Smooth muscle cell (in vitro differentiated cells): ENCODE results near the gene PAQR4. TPM values are rescaled to one million over a fixed set of nuclear protein-coding genes. Genes with fewer than 3 reads are reported as not detected.

Source experiments
- DNase-seq: peaks from one replicate; lab custom pipeline; 2025; ENCODE audit not compliant: unreplicated experiment; lab: John Stamatoyannopoulos, UW
- H2AFZ ChIP-seq: fragments of 200-600 bp; sonication (generic); 2 replicates; pipeline ENCODE4 v1.6.0; 2016; ENCODE audit warnings: antibody characterized with exemption, low read depth, mild to moderate bottlenecking
- H3F3A ChIP-seq: fragments of 200-600 bp; sonication (generic); 2 replicates; pipeline ENCODE4 v1.6.0; 2017; ENCODE audit warnings: antibody characterized with exemption, low read depth
- H3K27ac ChIP-seq: fragments of 200-600 bp; sonication (generic); 2 replicates; pipeline ENCODE4 v1.5.1; 2016; ENCODE audit warnings: low read depth, mild to moderate bottlenecking
- H3K27me3 ChIP-seq: fragments of 200-600 bp; sonication (generic); 2 replicates; pipeline ENCODE4 v1.6.1; 2016; ENCODE audit warnings: low read depth, mild to moderate bottlenecking
- H3K36me3 ChIP-seq: fragments of 200-600 bp; sonication (generic); 2 replicates; pipeline ENCODE4 v1.5.1; 2016; ENCODE audit warnings: low read depth
- H3K4me1 ChIP-seq: fragments of 200-600 bp; sonication (generic); 2 replicates; pipeline ENCODE4 v1.5.1; 2016; ENCODE audit warnings: low read depth
- H3K4me2 ChIP-seq: fragments of 200-600 bp; sonication (generic); 2 replicates; pipeline ENCODE4 v1.6.0; 2016; ENCODE audit warnings: mild to moderate bottlenecking
- H3K4me3 ChIP-seq: fragments of 200-600 bp; sonication (generic); 2 replicates; pipeline ENCODE4 v1.5.1; 2016; ENCODE audit warnings: mild to moderate bottlenecking
- H3K79me2 ChIP-seq: fragments of 200-600 bp; sonication (generic); 2 replicates; pipeline ENCODE4 v1.6.0; 2016; ENCODE audit warnings: low read depth, mild to moderate bottlenecking
- H3K9ac ChIP-seq: fragments of 200-600 bp; sonication (generic); 2 replicates; pipeline ENCODE4 v1.6.0; 2016; ENCODE audit warnings: low read depth
- H3K9me3 ChIP-seq: fragments of 200-600 bp; sonication (generic); replicated peaks from 2 replicates; pipeline ENCODE4 v1.5.1; 2016; ENCODE audit warnings: low read depth
- H4K20me1 ChIP-seq: fragments of 200-600 bp; sonication (generic); 2 replicates; pipeline ENCODE4 v1.6.0; 2016; ENCODE audit warnings: low read depth
- WGBS: methylation state at CpG from one replicate; pipeline ENCODE4 v1.1.7; 2016; ENCODE audit warnings: low lambda C conversion rate; 5-methylcytosine and 5-hydroxymethylcytosine counted together
- polyA plus RNA-seq: library from polyadenylated mRNA; unstranded; fragments of >200 nt; fragmentation: Nextera tagmentation; extraction: Ambion mirVana; gene quantifications from 2 replicates; pipeline ENCODE4 v1.2.1, GENCODE V29; 2016
- total RNA-seq: library from RNA; depleted of rRNA; stranded (reverse); fragments of >200 nt; gene quantifications from 2 replicates; pipeline ENCODE4 v1.2.3, GENCODE V29; 2014
- TF ChIP-seq, protein P1 (sequence below): fragments of 200-600 bp; sonication (generic); IDR thresholded peaks from 2 replicates; pipeline ENCODE4 v1.5.1; 2017; ENCODE audit warnings: borderline replicate concordance, mild to moderate bottlenecking, antibody characterized with exemption; ENCODE audit not compliant: insufficient read depth, poor library complexity, severe bottlenecking

Gene PAQR4
- total and polyA plus RNA-seq, 2 experiments from 2014 or later, result 4.6 to 9.3 TPM

DNA sequence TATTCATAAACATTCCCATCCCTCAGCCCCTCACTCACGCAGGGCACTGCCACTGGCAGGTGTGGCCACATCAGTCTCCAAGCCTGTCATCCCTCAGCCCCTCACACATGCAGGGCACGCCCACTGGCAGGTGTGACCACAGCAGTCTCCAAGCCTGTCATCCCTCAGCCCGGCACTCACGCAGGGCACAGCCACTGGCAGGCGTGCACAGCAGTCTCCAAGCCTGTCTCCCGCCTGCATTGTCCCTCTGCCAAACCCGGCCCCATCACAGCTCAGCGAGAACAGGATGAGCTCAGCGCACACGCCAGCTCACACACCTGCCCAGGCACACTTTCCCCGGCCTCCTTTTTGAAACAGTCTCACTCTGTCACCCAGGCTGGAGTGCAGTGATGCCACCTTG, 16.5 kb upstream of the PAQR4 start:
- Histone ChIP-seq H3K9ac (no peak overlapping the region), H3K9me3 (no peaks in the 10 kb centered on the region), H4K20me1 (no peaks in the 10 kb centered on the region), H3K36me3 (no peaks in the 10 kb centered on the region), H3F3A (no peaks in the 10 kb centered on the region), H3K4me1 (no peaks in the 10 kb centered on the region), H3K79me2 (no peaks in the 10 kb centered on the region), H3K27me3 (no peaks in the 10 kb centered on the region), H3K4me3 (no peak overlapping the region), H2AFZ (no peak overlapping the region), H3K4me2 (no peak overlapping the region), H3K27ac (no peak overlapping the region)
- WGBS, result 86% methylated on average over 11 of the region's 11 CpGs
- TF ChIP-seq, protein P1, sequence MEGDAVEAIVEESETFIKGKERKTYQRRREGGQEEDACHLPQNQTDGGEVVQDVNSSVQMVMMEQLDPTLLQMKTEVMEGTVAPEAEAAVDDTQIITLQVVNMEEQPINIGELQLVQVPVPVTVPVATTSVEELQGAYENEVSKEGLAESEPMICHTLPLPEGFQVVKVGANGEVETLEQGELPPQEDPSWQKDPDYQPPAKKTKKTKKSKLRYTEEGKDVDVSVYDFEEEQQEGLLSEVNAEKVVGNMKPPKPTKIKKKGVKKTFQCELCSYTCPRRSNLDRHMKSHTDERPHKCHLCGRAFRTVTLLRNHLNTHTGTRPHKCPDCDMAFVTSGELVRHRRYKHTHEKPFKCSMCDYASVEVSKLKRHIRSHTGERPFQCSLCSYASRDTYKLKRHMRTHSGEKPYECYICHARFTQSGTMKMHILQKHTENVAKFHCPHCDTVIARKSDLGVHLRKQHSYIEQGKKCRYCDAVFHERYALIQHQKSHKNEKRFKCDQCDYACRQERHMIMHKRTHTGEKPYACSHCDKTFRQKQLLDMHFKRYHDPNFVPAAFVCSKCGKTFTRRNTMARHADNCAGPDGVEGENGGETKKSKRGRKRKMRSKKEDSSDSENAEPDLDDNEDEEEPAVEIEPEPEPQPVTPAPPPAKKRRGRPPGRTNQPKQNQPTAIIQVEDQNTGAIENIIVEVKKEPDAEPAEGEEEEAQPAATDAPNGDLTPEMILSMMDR, result no peak
- no peak for DNase-seq

DNA sequence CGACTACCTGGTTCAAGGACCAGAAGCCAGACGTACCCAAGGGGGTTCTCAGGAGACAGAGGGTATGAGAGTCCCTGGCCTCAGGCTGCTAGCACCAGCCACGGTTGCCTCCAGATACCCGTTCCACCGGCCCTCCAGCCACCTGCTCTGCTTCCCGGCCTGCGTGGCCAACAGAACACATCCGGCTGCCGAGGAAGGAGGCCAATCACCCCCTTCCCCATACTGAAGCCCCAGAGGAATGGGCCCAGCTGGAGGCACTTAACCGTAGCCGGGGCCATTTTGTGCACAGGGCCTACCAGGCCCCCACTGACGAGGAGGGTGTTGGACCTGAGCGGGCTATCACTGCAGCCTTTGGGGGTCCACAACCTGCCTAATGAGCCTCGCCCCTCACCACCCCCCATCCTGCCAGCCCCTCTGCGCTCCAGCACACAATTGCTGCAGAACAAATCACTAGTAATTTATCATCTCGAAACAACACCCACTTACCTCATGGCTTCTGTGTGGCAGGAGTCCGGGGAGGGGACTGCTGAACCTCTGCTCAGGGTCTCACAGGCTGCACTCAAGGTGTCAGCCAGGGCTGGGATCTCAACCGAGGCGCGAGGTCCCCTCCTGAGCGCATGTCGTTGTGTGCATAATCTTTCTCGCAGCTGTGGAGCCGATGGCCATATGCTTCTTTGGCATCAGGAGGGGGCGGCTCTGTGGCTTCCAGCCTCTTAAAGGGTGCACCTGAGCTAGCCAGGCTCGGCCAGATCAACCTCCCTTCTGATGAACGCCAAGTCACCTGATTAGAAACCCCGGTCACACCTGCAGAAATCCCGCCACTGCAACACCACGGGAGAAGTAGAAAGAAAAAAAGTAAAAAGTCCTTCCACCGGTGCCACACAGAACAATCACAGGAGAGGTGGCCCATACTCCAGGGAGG, 15.2 kb upstream of the PAQR4 start:
- Histone ChIP-seq H3K4me3 (no peak overlapping the region), H3K4me2 (no peak overlapping the region), H3K36me3 (no peaks in the 10 kb centered on the region), H3K9ac (no peak overlapping the region), H2AFZ (no peak overlapping the region), H3K79me2 (no peaks in the 10 kb centered on the region), H3K27me3 (no peaks in the 10 kb centered on the region), H3K27ac (no peak overlapping the region), H3F3A (no peaks in the 10 kb centered on the region), H3K4me1 (no peaks in the 10 kb centered on the region), H3K9me3 (no peaks in the 10 kb centered on the region), H4K20me1 (no peaks in the 10 kb centered on the region)
- 81% methylated on average over 30 of the region's 31 CpGs for WGBS
- TF ChIP-seq, protein P1, result no peak
- no peak for DNase-seq

DNA sequence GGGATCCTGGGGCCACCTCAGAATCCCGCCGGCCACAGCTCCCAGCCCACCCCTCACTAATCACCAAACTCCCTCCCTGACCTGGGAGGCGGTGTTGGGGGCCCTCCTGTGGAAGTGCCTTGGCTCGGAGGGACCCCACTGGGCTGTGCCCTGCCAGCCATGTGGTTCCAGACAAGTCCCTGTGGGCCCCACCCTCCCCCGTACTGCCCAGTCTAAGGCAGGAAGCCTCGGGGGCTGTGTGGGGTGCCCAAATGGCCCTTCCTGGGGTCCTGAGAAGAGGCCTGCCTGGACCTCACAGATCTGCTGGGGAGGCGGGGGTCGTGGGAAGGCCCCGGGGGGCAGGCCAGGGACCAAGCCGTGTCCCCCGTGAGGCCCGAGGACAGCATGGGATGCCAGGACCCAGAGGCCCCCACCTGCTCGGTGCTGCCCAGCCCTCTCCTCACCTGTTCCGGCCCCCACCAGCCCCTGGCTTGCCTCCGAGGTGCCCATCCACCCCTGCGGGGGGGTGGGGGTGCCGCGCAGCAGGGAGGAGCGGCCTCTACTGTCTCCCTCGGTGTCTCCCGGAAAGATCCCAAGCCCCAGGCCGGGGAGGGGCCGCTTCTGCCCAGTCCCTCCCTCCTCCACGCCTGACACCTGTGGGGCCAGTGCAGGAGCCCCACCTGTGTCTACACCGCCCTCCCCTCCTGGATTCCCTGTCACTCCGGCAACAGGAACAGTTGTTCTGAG, 14.3 kb upstream of the PAQR4 start:
- DNase-seq, result no peak
- Histone ChIP-seq H3K27me3 (no peaks in the 10 kb centered on the region), H3K4me3 (no peak overlapping the region), H3K79me2 (no peaks in the 10 kb centered on the region), H3K4me2 (no peak overlapping the region), H3K9me3 (no peaks in the 10 kb centered on the region), H3K36me3 (no peaks in the 10 kb centered on the region), H3K27ac (no peak overlapping the region), H2AFZ (no peak overlapping the region), H3K4me1 (no peaks in the 10 kb centered on the region), H4K20me1 (no peaks in the 10 kb centered on the region), H3F3A (no peaks in the 10 kb centered on the region), H3K9ac (no peak overlapping the region)
- 81% methylated on average over 18 of the region's 26 CpGs for WGBS
- TF ChIP-seq, protein P1, result no peak
